Peyer's patch (tissue), 4 donors: ENCODE measurements around the gene CCDC18.

Experiments
- POLR2A ChIP-seq, 2 donors: fragments of 450-650 bp; IDR thresholded peaks; one replicate each; pipeline ENCODE4 v1.5.1; 2017; ENCODE audit warnings: antibody characterized with exemption in 2 of 2, mild to moderate bottlenecking in 2 of 2, moderate library complexity in 2 of 2
- TF ChIP-seq, protein P1 (sequence below), 6 experiments: fragments of 450-650 bp in 4 of 6; fragments of 200-600 bp in 2 of 6; sonication (generic) in 1 of 6; IDR thresholded peaks; one replicate each; pipeline ENCODE4 v1.5.1; 2017 to 2019; ENCODE audit warnings: antibody characterized with exemption in 6 of 6, mild to moderate bottlenecking in 3 of 6, moderate library complexity in 1 of 6

DNA sequence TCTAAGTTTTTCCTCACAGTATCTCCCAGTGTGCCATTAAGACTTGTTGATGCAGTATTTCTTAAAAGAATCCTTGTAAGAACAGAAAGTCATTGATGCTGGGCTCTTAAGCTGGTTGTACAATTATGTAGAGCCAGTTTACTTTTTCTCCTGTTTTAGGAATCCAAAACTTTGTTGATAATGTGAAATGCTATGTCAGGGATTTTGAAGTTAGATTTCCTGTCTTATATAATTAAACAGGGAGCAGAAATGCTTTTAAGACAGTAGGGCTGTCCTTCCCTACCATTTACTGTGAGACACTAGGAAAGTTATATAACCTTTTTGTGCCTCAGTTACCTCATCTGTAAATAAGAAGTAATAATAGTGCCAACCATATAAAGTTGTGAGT lies 26.0 kb downstream of the CCDC18 start:
- TF ChIP-seq, protein P1, sequence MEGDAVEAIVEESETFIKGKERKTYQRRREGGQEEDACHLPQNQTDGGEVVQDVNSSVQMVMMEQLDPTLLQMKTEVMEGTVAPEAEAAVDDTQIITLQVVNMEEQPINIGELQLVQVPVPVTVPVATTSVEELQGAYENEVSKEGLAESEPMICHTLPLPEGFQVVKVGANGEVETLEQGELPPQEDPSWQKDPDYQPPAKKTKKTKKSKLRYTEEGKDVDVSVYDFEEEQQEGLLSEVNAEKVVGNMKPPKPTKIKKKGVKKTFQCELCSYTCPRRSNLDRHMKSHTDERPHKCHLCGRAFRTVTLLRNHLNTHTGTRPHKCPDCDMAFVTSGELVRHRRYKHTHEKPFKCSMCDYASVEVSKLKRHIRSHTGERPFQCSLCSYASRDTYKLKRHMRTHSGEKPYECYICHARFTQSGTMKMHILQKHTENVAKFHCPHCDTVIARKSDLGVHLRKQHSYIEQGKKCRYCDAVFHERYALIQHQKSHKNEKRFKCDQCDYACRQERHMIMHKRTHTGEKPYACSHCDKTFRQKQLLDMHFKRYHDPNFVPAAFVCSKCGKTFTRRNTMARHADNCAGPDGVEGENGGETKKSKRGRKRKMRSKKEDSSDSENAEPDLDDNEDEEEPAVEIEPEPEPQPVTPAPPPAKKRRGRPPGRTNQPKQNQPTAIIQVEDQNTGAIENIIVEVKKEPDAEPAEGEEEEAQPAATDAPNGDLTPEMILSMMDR (IDR thresholded peaks at IDR 0.05), result no peak
- TF ChIP-seq POLR2A (IDR thresholded peaks at IDR 0.05), result no peak
